Activated T-cell treated with anti-CD3 and anti-CD28 coated beads, Interleukin-2, amount 50 U/mL, for 72 hours (primary cell): ENCODE measurements around the gene SLC6A3. TPM values are rescaled to one million over a fixed set of nuclear protein-coding genes. Genes with fewer than 3 reads are reported as not detected.

Experiments
- ATAC-seq, 2 donors: fragments of 150-1000 bp; cut with Tn5 transposase; replicated peaks in 1 of 2; 2 replicates each; pipeline ENCODE4 v1.10.0; 2021; ENCODE audit warnings: moderate library complexity in 2 of 2, mild to moderate bottlenecking in 1 of 2
- DNase-seq, 2 donors: peaks; one replicate each; pipeline ENCODE4 v3.0.0; 2021 to 2022; ENCODE audit warnings: mixed read lengths in 1 of 2
- H3K27ac Mint-ChIP-seq: one replicate; pipeline ENCODE4 v1.8.0; 2022; ENCODE audit warnings: mild to moderate bottlenecking, moderate library complexity, mixed read lengths
- H3K27me3 Mint-ChIP-seq: one replicate; pipeline ENCODE4 v1.8.0; 2022; ENCODE audit warnings: low read depth, mixed read lengths
- H3K36me3 Mint-ChIP-seq, 2 donors: one replicate each; pipeline ENCODE4 v1.8.0; 2022; ENCODE audit warnings: mixed read lengths in 2 of 2, mild to moderate bottlenecking in 1 of 2; ENCODE audit not compliant: insufficient read depth in 2 of 2
- H3K4me1 Mint-ChIP-seq: one replicate; pipeline ENCODE4 v1.8.0; 2022; ENCODE audit warnings: low read depth, mixed read lengths
- H3K4me3 Mint-ChIP-seq, 2 donors: one replicate each; pipeline ENCODE4 v1.8.0; 2022; ENCODE audit warnings: mild to moderate bottlenecking in 2 of 2, mixed read lengths in 2 of 2, moderate library complexity in 2 of 2
- H3K9me3 Mint-ChIP-seq, 2 donors: one replicate each; pipeline ENCODE4 v1.8.0; 2022; ENCODE audit warnings: mixed read lengths in 2 of 2
- total RNA-seq, 2 donors: library from RNA; stranded (reverse); gene quantifications; one replicate each; pipeline ENCODE4 v1.2.3, GENCODE V29; 2022

Gene SLC6A3
- total RNA-seq = not detected

- peak in 1 of 2 donors; percentile 27 for DNase-seq
Measured at GRCh38 chr5:1445313-1445688, at the start of gene SLC6A3. TSS of gene SLC6A3 (minus strand) at chr5:1445440. CDS start at chr5:1443197, 2,243 bp downstream.

GRCh38 chr5:1493941-1494340, 48.7 kb upstream of the SLC6A3 start:
- H3K4me3 Mint-ChIP-seq = peak overlapping the region; percentile 20 to 49
- H3K27ac Mint-ChIP-seq = peak overlapping the region; percentile 69
- H3K9me3 Mint-ChIP-seq = no peaks in the 10 kb centered on the region
- H3K27me3 Mint-ChIP-seq = no peaks in the 10 kb centered on the region
- no peak for ATAC-seq
- H3K4me1 Mint-ChIP-seq = peaks cover 44% of the 10 kb centered on the region
- peaks cover 4 to 5% of the 10 kb centered on the region in 2 donors for H3K36me3 Mint-ChIP-seq
- no peak for DNase-seq

More at GRCh38 chr5:1445313-1445688, at the start of gene SLC6A3:
- Mint-ChIP-seq H3K27me3 (peaks cover 56% of the 10 kb centered on the region), H3K27ac (no peak within 1 kb of the TSS), H3K4me1 (peaks cover 29% of the 10 kb centered on the region), H3K9me3 (peaks cover under 1 to 3% of the 10 kb centered on the region in 2 donors), H3K4me3 (peak within 1 kb of the TSS in 1 of 2 donors; percentile 66), H3K36me3 (peaks cover 0 to under 1% of the 10 kb centered on the region in 2 donors)
- ATAC-seq = peak; percentile 9 to 16

- Mint-ChIP-seq H3K36me3 (peaks cover 4 to 6% of the 10 kb centered on the region in 2 donors), H3K4me1 (peaks cover 50% of the 10 kb centered on the region), H3K27me3 (no peaks in the 10 kb centered on the region), H3K4me3 (peak overlapping the region; percentile 20 to 49), H3K9me3 (no peaks in the 10 kb centered on the region), H3K27ac (peak overlapping the region; percentile 69)
- DNase-seq (no peak), ATAC-seq (no peak)
Measured at GRCh38 chr5:1493413-1493812, 48.2 kb upstream of the SLC6A3 start.

DNA sequence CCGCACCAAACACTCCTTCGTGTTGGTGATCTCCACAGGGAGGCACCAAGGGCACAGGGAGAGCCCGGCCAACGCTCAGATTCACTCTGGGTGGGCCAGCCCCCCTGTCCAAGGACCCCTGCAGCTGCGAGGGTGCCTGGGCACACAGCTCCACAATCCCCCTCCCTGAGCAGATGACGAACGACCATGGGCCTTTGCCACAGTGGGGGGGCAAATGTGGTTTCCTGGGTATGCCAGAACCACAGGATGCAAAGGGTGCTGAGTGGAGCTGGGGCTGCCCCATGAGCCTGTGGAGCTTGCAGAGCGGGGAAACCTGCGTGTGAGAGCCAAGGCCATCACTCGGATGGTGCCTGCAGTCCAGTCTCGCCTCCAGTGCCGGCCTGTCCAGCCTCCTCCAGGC, 47.5 kb upstream of the SLC6A3 start:
- Mint-ChIP-seq H3K4me3 (peak overlapping the region in 1 of 2 donors; percentile 8), H3K27me3 (no peaks in the 10 kb centered on the region), H3K27ac (no peak overlapping the region), H3K9me3 (no peaks in the 10 kb centered on the region), H3K36me3 (peaks cover 4 to 8% of the 10 kb centered on the region in 2 donors), H3K4me1 (peaks cover 56% of the 10 kb centered on the region)
- ATAC-seq (peak in 1 of 2 donors; percentile 16), DNase-seq (peak; percentile 34 to 36)

GRCh38 chr5:1490376-1490775, 45.1 kb upstream of the SLC6A3 start:
- H3K4me1 Mint-ChIP-seq = peaks cover 44% of the 10 kb centered on the region
- no peaks in the 10 kb centered on the region for H3K9me3 Mint-ChIP-seq
- ATAC-seq (no peak), DNase-seq (no peak)
- H3K27ac Mint-ChIP-seq = no peak overlapping the region
- H3K27me3 Mint-ChIP-seq = no peaks in the 10 kb centered on the region
- no peak overlapping the region for H3K4me3 Mint-ChIP-seq
- peaks cover 4 to 8% of the 10 kb centered on the region in 2 donors for H3K36me3 Mint-ChIP-seq

GRCh38 chr5:1489754-1490153, 44.5 kb upstream of the SLC6A3 start:
- Mint-ChIP-seq H3K9me3 (no peaks in the 10 kb centered on the region), H3K4me1 (peaks cover 38% of the 10 kb centered on the region), H3K27me3 (no peaks in the 10 kb centered on the region), H3K27ac (peak overlapping the region; percentile 87), H3K36me3 (peaks cover 4 to 8% of the 10 kb centered on the region in 2 donors), H3K4me3 (peak overlapping the region; percentile 52 to 88)
- DNase-seq = no peak
- ATAC-seq = no peak

DNA sequence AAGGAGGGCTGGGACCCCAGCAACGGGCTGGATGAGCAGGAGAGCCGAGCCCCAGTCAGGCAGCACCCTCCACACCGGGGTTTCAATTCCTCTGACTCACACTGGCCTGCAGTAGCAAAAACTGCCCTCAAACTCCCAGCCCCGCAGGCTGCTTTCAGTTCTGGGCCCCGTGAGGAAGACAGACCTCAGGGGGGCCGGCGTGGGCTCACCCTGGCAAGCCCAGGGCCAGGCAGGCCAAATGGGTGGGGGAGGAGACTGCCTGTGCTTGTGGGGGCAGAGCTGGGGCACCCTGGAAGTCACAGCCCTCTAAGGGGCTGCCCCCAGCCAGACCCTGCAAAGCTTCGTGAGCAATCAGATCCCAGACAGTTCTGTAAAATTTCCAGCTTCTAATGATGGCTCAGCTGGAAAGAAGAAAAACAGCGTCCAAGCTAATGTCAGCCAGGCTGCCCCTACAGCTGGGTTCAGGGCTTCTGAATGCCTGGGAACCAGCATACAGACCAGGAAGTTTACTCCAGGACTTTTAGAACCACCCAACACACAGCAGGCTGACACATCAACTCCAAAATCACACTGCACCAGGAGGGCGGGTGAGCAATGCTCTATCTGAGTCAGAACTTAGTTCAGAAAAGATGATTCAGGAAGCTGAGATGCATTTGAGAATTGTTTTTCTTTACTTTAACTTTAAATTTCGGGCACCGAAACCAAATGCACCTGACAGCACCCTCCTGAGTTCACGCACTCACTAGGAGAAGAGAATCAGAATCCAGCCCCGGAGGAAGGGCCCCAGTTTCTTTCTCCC, 43.8 kb upstream of the SLC6A3 start:
- no peaks in the 10 kb centered on the region for H3K27me3 Mint-ChIP-seq
- DNase-seq = peak; percentile 65 to 69
- H3K27ac Mint-ChIP-seq = peak overlapping the region; percentile 87
- H3K9me3 Mint-ChIP-seq = no peaks in the 10 kb centered on the region
- peaks cover 38% of the 10 kb centered on the region for H3K4me1 Mint-ChIP-seq
- H3K36me3 Mint-ChIP-seq = peaks cover 4 to 8% of the 10 kb centered on the region in 2 donors
- peak overlapping the region; percentile 52 to 88 for H3K4me3 Mint-ChIP-seq
- peak; percentile 87 to 89 for ATAC-seq

DNA sequence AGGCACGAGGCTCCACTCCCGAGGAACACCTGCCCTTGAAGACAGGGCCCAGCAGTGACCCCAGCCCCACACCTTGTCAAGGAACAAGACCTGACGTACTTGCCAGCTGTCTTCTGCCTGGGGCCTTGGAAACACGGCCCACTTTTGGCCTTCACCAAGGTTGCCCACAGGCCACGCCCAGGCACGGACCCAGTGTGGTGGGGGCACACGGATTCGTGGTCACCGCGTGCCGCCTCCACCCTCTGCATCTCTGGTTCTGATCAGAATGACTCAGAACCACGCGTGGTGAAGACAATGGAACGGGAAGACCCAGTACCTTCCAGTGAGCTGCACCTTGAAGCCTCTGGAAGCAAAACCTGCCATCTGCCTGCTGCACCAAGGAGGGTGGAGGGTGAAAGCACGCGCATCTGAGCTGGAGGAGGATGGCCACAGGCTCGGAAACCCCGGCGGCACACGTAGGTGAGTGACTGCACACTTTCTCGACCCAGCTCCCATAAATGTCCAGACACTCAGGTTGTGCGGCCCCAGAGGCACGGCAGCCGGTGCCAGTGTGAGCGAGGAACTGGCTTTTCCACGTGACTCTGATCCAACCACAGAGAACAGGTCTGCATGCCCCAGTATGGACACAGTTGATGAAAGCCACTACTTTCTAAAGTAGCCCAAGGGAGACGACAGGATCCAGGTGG, 42.0 kb upstream of the SLC6A3 start:
- Mint-ChIP-seq H3K4me3 (no peak overlapping the region), H3K9me3 (no peaks in the 10 kb centered on the region), H3K36me3 (peaks cover 4 to 11% of the 10 kb centered on the region in 2 donors), H3K27ac (no peak overlapping the region), H3K4me1 (peaks cover 30% of the 10 kb centered on the region), H3K27me3 (no peaks in the 10 kb centered on the region)
- ATAC-seq (no peak), DNase-seq (no peak)

GRCh38 chr5:1486271-1486670, 41.0 kb upstream of the SLC6A3 start:
- H3K27me3 Mint-ChIP-seq = no peaks in the 10 kb centered on the region
- H3K36me3 Mint-ChIP-seq = peaks cover 4 to 9% of the 10 kb centered on the region in 2 donors
- H3K4me3 Mint-ChIP-seq = no peak overlapping the region
- ATAC-seq (no peak), DNase-seq (no peak)
- H3K27ac Mint-ChIP-seq = no peak overlapping the region
- peaks cover 30% of the 10 kb centered on the region for H3K4me1 Mint-ChIP-seq
- H3K9me3 Mint-ChIP-seq = no peaks in the 10 kb centered on the region

GRCh38 chr5:1485579-1486118, 40.4 kb upstream of the SLC6A3 start:
- H3K4me1 Mint-ChIP-seq = peaks cover 31% of the 10 kb centered on the region
- no peak overlapping the region for H3K4me3 Mint-ChIP-seq
- DNase-seq (no peak), ATAC-seq (no peak)
- no peaks in the 10 kb centered on the region for H3K9me3 Mint-ChIP-seq
- H3K27me3 Mint-ChIP-seq = no peaks in the 10 kb centered on the region
- no peak overlapping the region for H3K27ac Mint-ChIP-seq
- peaks cover 0 to 8% of the 10 kb centered on the region in 2 donors for H3K36me3 Mint-ChIP-seq

- Mint-ChIP-seq H3K27me3 (no peaks in the 10 kb centered on the region), H3K9me3 (no peaks in the 10 kb centered on the region), H3K36me3 (peaks cover 0 to 6% of the 10 kb centered on the region in 2 donors), H3K4me3 (peak overlapping the region in 1 of 2 donors; percentile 8), H3K27ac (peak overlapping the region; percentile 40), H3K4me1 (peaks cover 34% of the 10 kb centered on the region)
- no peak for ATAC-seq
- DNase-seq = no peak
Measured at GRCh38 chr5:1484730-1485578, 39.7 kb upstream of the SLC6A3 start.

DNA sequence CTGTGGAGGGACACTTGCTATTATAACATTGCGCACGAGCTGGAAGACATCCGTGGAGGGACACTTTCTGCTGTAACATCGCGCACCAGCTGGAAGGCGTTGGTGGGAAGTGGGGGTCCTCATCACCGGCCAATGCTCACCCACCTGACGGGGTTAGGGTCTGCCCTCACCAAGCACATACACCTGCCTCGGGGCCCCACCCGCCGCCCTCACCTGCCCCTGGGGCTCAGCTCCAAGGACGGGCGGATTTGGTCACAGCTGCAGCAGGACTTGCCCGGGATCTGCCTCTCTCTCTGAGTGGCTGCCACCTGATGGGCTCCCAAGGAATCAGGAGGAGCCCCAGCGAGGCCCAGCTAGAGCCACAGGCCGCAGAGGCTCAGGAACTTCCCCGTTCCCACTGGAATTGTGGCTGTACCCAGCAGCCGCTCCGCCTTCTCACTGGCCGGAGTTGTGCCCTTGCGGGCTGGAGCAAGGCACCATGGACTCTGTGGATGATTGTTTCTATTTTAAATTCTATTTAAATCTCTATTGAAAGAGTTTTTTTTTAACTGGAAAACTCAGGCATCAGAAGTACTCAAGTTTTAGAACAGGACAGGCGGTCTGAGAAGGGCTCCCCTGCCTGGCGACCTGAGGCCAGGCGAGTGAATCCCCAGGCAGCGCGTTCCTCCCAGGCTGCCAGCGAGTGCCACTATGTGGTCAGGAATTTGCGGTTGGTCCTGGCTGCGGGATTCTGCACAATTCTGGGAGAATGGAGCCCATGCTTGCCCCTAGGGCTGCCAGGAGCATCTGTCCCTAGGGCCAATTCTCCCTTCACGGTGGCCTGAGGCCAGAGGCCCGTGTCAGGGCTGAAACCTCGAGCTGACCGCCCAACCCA, 38.9 kb upstream of the SLC6A3 start:
- no peaks in the 10 kb centered on the region for H3K9me3 Mint-ChIP-seq

More for the DNA sequence above, 38.9 kb upstream of the SLC6A3 start:
- Mint-ChIP-seq H3K4me1 (peaks cover 26% of the 10 kb centered on the region), H3K27me3 (no peaks in the 10 kb centered on the region), H3K4me3 (no peak overlapping the region), H3K36me3 (peaks cover 0 to 6% of the 10 kb centered on the region in 2 donors), H3K27ac (no peak overlapping the region)
- no peak for DNase-seq
- ATAC-seq = no peak
